ENCODE results near the gene FNTB.

The FNTB gene, protein sequence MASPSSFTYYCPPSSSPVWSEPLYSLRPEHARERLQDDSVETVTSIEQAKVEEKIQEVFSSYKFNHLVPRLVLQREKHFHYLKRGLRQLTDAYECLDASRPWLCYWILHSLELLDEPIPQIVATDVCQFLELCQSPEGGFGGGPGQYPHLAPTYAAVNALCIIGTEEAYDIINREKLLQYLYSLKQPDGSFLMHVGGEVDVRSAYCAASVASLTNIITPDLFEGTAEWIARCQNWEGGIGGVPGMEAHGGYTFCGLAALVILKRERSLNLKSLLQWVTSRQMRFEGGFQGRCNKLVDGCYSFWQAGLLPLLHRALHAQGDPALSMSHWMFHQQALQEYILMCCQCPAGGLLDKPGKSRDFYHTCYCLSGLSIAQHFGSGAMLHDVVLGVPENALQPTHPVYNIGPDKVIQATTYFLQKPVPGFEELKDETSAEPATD
- total RNA-seq: 1.9 to 4.3 reads per million in 2 donors

DNA sequence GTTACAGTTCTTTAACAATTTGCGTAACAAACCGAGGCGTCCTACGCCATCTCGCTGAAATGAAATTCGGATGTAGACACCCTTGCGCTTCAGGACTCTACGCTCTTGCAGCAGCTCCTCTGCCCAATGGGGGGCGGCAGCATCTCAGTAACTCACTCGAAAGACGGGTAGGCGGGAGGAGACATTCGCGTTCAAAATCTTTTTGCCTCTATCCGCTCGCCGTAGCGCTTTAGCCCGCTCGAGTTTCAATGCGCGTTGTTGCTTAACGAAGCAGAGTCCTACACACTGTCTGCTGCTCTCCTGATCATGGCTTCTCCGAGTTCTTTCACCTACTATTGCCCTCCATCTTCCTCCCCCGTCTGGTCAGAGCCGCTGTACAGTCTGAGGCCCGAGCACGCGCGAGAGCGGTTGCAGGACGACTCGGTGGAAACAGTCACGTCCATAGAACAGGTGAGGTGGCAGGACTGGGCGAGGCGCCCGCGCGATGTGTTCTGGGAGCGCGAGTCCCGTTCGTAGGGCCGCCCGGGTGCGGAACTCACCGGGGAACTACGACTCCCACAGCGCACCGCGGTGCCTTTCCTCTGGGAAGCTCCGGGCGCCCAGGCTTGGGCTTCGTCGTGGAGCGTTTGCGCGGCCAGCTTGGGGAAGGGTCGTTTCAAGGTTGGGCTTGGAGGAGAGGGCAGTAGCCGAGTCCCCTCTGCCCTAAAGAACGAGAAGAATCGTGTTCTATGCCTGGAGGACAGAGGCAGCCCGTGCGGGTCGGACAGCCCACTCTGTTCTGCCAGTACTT lies at the start of gene FNTB:
Gene FNTB (plus strand): TSS at position 248 of the 790 bp plus-strand sequence. CDS start 59 bp downstream, at position 307.
- peak; percentile 83 for DNase-seq

GRCh38 chr14:64937171-64937820 lies 49.4 kb upstream of the FNTB start:
- DNase-seq: no peak

DNA sequence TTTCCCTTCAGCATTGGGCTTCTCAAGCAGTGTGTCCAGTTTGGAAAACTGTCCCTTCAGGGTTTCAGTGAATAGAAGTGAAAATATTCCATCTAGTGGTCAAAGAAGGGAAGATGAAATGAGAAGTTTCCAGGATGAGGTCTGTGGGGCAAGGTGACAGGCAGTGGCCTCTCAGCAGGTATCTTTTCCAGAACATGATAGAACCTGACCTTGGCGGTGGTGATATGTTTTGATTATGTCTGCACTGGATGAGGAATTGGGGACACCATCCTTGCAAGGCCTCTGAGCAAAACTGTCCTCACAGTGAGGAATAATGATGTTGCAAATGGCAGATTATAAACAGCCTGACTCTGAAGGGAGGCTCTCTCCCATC lies 48.9 kb upstream of the FNTB start:
- DNase-seq: no peak

- no peak for DNase-seq
Measured at GRCh38 chr14:64938972-64939816, 47.5 kb upstream of the FNTB start.

- no peak for DNase-seq
Measured at GRCh38 chr14:64939817-64940190, 46.9 kb upstream of the FNTB start.

- DNase-seq: no peak
Measured at GRCh38 chr14:64940336-64940910, 46.3 kb upstream of the FNTB start.

GRCh38 chr14:64942531-64943111 lies 44.1 kb upstream of the FNTB start, which contains the start of gene GPX2:
Gene GPX2 (minus strand): TSS chr14:64942745. CDS start chr14:64942726, 19 bp downstream.
- DNase-seq: no peak

DNA sequence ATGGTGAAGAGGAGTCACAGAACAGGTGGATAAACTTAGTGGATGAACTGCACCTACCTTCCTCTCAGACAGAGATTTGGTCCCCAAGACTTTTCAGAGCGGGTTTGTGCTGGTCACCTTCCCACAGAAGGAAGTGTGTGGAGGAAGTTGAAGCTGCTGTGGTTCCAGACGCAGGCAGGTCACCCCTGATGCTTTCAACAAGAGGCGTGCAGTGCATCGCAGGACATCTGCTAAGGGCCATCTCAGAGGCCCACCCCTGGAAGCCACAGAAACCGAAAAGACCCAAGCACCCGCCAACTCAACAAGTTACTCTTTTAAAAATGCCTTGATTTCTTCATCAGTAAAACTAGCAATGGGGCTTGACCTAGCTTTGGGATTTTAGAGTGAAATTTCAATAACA lies 43.1 kb upstream of the FNTB start:
- DNase-seq: no peak

- DNase-seq: no peak
Measured at GRCh38 chr14:64944041-64944440, 42.7 kb upstream of the FNTB start.

- no peak for DNase-seq
Measured at GRCh38 chr14:64944861-64945260, 41.8 kb upstream of the FNTB start.

DNA sequence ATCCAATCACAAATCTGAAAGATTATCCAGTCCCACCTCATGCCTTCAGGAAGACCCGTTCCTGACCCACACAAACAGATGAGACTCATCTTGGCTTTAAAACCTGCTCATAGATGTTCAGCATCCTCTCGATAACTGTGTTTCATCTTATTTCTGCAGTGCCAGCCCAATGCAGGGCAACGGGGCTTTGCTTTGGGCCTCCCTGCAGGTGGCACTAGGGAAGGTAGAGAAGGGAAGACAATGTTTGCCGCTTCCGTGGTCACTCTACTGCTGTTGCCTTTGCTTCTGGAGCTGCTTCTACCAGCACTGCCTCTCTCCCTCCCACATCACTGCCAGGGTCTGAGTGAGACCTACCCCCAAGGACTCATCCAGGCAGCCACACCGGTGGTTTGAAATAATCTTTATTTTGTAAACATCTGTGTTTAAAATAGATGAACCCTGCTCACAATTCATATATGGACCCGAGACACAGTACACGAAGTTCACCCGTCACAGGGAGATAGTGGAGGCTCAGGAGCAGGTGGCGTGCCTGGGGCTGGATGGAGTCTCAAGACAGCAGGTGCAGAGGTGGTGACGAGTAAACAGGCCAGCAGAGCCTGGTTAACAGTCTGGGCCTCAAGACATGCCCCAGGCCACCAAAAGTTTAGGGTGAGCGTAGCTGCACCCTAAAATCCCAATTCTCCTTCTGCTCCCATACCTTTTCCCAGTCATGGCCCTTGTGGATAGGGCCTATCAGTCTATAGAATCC lies 41.1 kb upstream of the FNTB start:
- DNase-seq: no peak

DNA sequence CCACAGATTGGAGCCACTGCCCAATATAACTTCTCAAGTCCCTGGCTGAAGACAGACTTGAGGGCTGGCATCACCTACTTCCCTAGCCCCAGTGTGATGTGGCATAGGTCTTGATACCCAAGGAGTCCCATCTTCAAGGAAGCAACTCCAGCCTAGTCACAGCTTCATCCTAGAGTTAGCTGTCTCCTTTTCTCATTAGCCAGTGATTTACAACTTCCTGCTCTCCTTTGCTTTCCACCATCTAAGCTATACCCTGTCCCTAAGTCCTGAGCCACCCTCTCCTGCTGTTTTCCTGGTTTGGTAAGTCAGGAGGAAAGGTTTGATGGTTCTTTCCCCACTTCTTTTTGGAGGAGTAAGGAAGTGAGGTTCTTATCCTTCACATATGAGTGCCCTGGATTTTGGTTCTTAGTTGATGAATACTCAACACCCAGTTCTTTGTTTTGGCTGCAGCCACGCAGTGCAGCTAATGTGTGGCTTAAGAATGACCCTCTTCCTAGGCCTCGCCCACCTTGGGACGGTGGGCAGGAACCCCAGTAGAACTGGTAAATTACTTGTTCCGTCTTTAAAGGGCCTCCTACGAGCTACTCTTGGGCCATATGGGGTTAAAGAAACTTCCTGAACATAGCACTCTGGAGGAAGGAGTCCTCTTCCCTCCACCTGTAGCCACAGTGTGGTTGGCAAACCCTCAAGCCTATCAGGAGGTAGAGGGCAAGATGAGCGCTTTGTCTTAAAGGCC lies 40.2 kb upstream of the FNTB start:
- DNase-seq: no peak

DNA sequence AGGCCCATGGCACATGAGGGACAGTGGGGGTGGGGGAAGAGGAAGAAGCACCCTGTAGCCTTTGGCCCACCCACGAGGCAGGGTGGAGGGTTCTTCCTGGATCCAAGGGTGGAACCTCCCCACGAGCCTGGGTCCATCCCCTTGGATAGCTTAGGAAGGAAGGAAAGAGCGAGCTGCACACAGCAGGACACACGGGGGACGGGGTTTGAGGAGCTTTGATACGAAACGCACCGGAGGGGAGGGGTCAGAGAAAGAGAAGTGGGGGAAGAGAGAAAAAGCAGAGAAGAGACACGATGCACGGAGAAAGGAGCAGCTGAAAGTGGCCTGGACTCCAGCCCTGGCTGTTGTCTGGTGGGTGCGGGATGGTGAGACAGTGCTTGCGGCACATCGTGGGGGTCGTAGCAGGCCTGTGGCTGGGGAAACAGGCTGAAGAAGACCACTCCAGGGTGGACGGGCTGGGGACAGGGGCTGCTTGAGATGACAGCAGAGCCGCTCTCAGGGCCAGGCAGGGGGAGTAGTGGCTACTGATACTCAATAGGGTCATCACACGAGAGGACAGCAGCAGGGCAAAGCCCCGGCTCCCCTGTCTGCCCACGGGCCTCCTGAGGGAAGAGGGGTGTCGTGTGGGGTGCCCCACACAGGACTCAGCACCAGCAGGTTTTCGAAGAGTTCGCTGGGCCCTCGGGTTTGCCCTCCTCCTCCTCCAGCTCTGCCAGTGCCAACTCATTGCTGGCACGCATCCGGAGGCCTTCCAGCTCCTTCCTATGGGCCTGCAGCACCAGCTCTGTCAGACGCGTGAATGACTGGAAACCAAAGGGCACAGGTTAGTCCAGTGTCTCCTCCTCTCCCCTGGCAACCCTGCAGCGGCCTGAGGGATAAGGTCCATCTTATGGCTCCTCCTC lies 38.7 kb upstream of the FNTB start:
- no peak for DNase-seq

DNA sequence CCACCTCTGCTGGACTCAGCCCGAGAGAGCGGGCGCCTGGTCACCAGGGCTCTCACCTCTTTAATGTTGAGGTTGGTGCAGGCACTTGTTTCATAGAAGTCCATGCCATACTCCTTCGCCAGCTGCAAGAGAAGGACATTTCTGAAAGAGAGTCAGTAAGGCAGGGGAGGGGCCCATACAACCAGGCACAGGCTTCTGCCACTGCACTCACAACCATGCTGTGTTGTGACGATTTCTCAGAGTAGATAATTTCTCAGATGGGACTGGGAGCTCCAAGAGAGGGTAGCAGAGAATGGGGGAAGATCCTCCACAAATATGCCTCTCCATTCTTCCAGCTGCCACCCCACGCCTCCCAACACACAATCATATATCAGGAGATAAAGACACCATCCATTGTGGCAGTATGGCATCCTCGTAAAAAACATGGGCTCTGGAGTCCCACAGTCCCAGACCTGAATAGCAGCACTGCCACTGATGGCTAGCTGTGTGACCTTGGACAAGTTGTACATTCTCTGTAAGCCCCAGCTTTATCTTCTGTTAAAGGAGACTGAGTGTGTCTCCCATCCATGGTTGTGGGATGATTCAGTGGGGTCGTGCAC lies 38.0 kb upstream of the FNTB start:
- no peak for DNase-seq

- DNase-seq: no peak
Measured at GRCh38 chr14:64950889-64951288, 35.8 kb upstream of the FNTB start.

GRCh38 chr14:64951291-64951690 lies 35.4 kb upstream of the FNTB start:
- DNase-seq: no peak

- DNase-seq: no peak
Measured at GRCh38 chr14:64951724-64952123, 35.0 kb upstream of the FNTB start.

GRCh38 chr14:64952598-64953309 lies 33.9 kb upstream of the FNTB start:
- no peak for DNase-seq
